ENCODE measurements around the gene TTLL13. TPM values are rescaled to one million over a fixed set of nuclear protein-coding genes. Genes with fewer than 3 reads are reported as not detected.
A peak's percentile ranks its signal among the peaks of the same experiment; 100 is the strongest.

Gene TTLL13
- total RNA-seq, 2 experiments from 2014 or later = 0.39 to 0.46 TPM

DNA sequence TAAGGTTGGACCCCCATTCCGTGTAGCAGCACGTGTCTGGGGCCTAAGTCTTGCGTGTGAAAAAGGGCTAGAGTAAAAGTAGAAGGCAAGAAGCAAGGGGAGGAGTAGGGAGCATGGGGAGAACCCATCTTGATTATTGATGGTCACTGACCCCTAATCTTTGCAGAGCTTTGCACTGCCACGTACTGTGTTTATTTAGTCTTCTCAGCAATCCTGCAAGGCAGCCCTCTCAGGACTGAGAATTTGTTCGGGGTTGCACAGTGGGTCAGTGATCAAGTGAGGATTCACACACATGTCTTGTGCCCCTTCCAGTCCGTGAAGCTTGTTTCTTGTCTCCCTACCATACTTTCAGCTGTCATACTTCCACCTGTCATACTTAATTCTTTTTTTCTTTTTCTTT lies 41.0 kb upstream of the TTLL13 start:
- intact Hi-C loops (cut with DNase I, micrococcal nuclease) = no loop called here
- H3K36me3 Mint-ChIP-seq (ENCODE audit: low read depth) = peaks cover 3% of the 10 kb centered on the region
- H3K27ac Mint-ChIP-seq = no peak overlapping the region

DNA sequence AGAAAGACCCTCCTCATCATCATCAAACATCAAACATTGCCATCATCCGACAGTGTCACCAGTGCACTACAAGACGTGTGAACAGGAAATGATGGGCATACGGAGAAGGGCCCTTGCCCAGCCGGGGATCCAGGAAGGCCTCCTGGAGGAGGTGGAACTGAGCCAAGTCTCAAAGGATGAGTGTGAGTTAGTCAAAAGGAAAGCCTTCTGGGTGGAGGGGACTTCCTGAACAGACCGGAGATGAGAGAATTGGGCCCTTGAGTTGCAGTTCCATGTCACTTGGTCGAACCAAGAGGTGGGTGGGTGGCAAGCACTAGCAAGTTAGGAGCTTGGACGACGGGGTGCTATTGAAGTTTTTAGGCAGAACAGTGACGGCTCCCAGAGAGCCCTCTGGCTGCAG lies 39.8 kb upstream of the TTLL13 start:
- no peak overlapping the region for H3K4me3 Mint-ChIP-seq
- H3K9me3 Mint-ChIP-seq (ENCODE audit: low read depth) = no peaks in the 10 kb centered on the region

More for the DNA sequence above, 41.0 kb upstream of the TTLL13 start:
- Mint-ChIP-seq H3K4me1 (peaks cover 31% of the 10 kb centered on the region), H3K9me3 (ENCODE audit: low read depth) (no peaks in the 10 kb centered on the region), H3K4me3 (no peak overlapping the region), H3K27me3 (no peaks in the 10 kb centered on the region)
- ChIA-PET CTCF (no interaction called here), POLR2A (interaction anchor here (1.4 kb wide), 1 partner anchor 25 kb away, joined by 4 read pairs; the partner anchor contains the start of genes CIB1 and GDPGP1)
- no peak for DNase-seq
- no peak for ATAC-seq

GRCh38 chr15:90210593-90210992 lies 38.8 kb upstream of the TTLL13 start:
- H3K27ac Mint-ChIP-seq = no peak overlapping the region
- peaks cover 33% of the 10 kb centered on the region for H3K4me1 Mint-ChIP-seq
- ChIA-PET POLR2A (no interaction called here), CTCF (no interaction called here)
- DNase-seq = no peak
- intact Hi-C loops (cut with DNase I, micrococcal nuclease) = no loop called here
- no peaks in the 10 kb centered on the region for H3K27me3 Mint-ChIP-seq
- no peak for ATAC-seq
- peaks cover 3% of the 10 kb centered on the region for H3K36me3 Mint-ChIP-seq (ENCODE audit: low read depth)
- H3K9me3 Mint-ChIP-seq (ENCODE audit: low read depth) = no peaks in the 10 kb centered on the region
- H3K4me3 Mint-ChIP-seq = no peak overlapping the region

More for the DNA sequence above, 39.8 kb upstream of the TTLL13 start:
- ATAC-seq = peak; percentile 85
- Mint-ChIP-seq H3K27me3 (no peaks in the 10 kb centered on the region), H3K36me3 (ENCODE audit: low read depth) (peaks cover 3% of the 10 kb centered on the region), H3K4me1 (peaks cover 31% of the 10 kb centered on the region), H3K27ac (peak overlapping the region; percentile 73)
- intact Hi-C loops (cut with DNase I, micrococcal nuclease) = no loop called here
- DNase-seq = peak; percentile 59
- ChIA-PET CTCF (interaction anchor here (1.0 to 1.3 kb wide), 2 partner anchors 92 to 335 kb away, joined by 3 to 4 read pairs; no protein-coding TSS in a partner anchor), POLR2A (no interaction called here)

- ATAC-seq (no peak), DNase-seq (no peak)
- Mint-ChIP-seq H3K9me3 (ENCODE audit: low read depth) (no peaks in the 10 kb centered on the region), H3K4me3 (no peak overlapping the region), H3K27ac (no peak overlapping the region), H3K4me1 (peaks cover 33% of the 10 kb centered on the region), H3K36me3 (ENCODE audit: low read depth) (peaks cover 3% of the 10 kb centered on the region), H3K27me3 (no peaks in the 10 kb centered on the region)
- intact Hi-C loops (cut with DNase I, micrococcal nuclease) = no loop called here
- CTCF ChIA-PET = no interaction called here
- POLR2A ChIA-PET = no interaction called here
These were observed 38.3 kb upstream of the TTLL13 start for GRCh38 chr15:90211009-90211408.

GRCh38 chr15:90211440-90212143 lies 37.8 kb upstream of the TTLL13 start:
- peaks cover 31% of the 10 kb centered on the region for H3K4me1 Mint-ChIP-seq
- H3K36me3 Mint-ChIP-seq (ENCODE audit: low read depth) = peaks cover 3% of the 10 kb centered on the region
- ChIA-PET CTCF (no interaction called here), POLR2A (no interaction called here)
- H3K4me3 Mint-ChIP-seq = no peak overlapping the region
- intact Hi-C loops (cut with DNase I, micrococcal nuclease) = no loop called here
- no peaks in the 10 kb centered on the region for H3K9me3 Mint-ChIP-seq (ENCODE audit: low read depth)
- H3K27ac Mint-ChIP-seq = no peak overlapping the region
- DNase-seq (no peak), ATAC-seq (no peak)
- no peaks in the 10 kb centered on the region for H3K27me3 Mint-ChIP-seq

DNA sequence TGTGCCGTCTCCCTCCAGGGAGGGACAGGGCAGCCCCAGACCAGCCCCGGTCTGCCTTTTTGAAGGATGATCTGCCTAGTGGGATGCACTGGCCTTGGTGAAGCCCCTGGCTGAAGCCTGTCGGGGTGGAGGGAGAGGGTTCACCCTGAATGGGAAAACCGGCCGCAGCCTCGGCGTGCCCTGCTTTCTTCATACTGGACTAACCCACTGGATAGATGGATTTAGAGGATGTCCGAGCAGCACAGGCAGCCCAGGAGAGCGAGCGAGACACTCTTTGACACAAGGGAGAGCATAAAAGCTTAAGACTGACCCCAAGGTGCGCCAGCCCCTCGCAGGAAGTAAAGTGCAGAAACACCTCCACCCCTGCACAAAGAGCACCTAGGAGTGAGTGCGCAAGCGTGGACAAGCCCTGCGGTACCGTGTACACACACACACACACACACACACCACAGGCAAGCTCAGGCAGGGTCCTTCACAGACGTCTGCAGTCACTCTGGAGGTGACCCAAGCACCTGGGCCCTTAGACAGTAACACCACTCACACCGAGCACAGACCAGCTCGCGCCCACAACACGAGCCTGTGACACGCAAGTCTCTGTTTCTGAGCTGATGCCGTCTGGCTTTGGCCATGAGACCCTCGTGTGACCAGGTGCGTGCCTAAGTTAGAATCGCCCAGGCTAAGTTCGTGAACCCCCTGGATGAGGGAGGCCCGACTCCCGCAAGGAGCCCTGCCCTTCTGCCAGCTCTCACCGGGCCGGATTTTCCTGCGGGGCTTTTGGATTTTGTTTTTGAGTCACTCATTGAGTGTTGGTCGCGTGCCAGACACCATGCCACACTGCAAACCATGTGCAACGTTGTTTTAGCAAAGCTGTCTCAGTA lies 36.9 kb upstream of the TTLL13 start:
- no peak overlapping the region for H3K27ac Mint-ChIP-seq
- no peaks in the 10 kb centered on the region for H3K27me3 Mint-ChIP-seq
- ATAC-seq = no peak

DNA sequence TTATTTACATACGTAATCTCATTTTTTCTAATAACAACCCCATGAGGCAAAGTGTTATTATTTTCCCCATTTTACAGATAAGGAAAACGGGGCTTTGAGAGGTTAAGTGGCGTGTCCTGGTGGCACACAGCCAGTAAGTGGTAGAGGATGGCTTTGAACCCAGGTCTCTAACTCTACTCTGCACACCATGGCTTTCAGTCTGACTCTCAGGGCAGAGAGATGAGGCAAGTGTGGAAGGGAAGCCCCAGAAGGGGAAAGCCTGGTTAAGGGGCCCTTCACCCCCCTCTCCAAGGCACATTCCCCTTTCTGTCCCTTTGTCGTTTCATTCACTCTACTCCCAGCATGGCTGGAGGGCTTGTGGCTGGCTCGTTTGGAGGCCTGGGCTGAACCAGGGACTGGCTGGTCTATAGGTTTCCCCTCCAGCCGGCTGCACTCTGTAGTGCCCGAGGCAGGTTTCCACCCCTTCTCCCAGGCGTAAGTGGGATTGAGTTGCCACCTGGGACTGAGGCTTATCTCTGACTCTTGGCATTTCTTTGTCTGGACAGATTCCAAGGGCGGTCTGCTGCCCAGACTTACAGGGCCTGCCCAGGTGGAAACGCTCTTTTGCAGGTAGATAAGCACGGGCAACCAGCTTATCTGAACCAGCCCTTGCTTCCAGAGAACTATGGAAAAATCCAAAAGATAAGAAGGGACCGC lies 36.1 kb upstream of the TTLL13 start:
- Mint-ChIP-seq H3K4me1 (peaks cover 26% of the 10 kb centered on the region), H3K4me3 (no peak overlapping the region), H3K27ac (no peak overlapping the region), H3K27me3 (no peaks in the 10 kb centered on the region), H3K36me3 (ENCODE audit: low read depth) (peaks cover 3% of the 10 kb centered on the region), H3K9me3 (ENCODE audit: low read depth) (no peaks in the 10 kb centered on the region)
- no peak for DNase-seq
- peak; percentile 42 for ATAC-seq
- POLR2A ChIA-PET = interaction anchor here (1.1 kb wide), 1 partner anchor 19 kb away, joined by 6 read pairs; no protein-coding TSS in a partner anchor
- CTCF ChIA-PET = no interaction called here
- intact Hi-C loops (cut with DNase I, micrococcal nuclease) = no loop called here

More for the DNA sequence above, 36.9 kb upstream of the TTLL13 start:
- DNase-seq = no peak
- Mint-ChIP-seq H3K9me3 (ENCODE audit: low read depth) (no peaks in the 10 kb centered on the region), H3K4me1 (peaks cover 26% of the 10 kb centered on the region), H3K4me3 (no peak overlapping the region), H3K36me3 (ENCODE audit: low read depth) (peaks cover 3% of the 10 kb centered on the region)
- intact Hi-C loops (cut with DNase I, micrococcal nuclease) = no loop called here
- POLR2A ChIA-PET = no interaction called here
- CTCF ChIA-PET = no interaction called here

DNA sequence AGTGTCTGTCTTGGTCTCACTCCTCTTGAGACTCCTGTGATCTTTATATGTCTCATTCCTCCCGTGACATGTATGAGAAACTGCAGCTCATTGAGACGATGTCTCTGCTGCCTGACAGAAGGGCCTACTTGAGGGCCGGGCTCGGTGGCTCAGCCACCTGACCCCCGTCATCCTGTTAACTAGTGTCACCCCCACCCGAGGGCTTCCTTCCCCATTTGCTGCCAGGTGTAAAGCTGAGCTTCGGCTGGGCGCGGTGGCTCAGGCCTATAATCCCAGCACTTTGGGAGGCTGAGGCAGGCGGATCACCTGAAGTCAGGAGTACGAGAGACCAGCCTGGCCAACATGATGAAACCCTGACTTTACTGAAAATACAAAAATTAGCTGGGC lies 35.5 kb upstream of the TTLL13 start:
- CTCF ChIA-PET = interaction anchor here (0.6 kb wide), 1 partner anchor 48 kb away, joined by 3 read pairs; no protein-coding TSS in a partner anchor
- H3K27me3 Mint-ChIP-seq = no peaks in the 10 kb centered on the region

DNA sequence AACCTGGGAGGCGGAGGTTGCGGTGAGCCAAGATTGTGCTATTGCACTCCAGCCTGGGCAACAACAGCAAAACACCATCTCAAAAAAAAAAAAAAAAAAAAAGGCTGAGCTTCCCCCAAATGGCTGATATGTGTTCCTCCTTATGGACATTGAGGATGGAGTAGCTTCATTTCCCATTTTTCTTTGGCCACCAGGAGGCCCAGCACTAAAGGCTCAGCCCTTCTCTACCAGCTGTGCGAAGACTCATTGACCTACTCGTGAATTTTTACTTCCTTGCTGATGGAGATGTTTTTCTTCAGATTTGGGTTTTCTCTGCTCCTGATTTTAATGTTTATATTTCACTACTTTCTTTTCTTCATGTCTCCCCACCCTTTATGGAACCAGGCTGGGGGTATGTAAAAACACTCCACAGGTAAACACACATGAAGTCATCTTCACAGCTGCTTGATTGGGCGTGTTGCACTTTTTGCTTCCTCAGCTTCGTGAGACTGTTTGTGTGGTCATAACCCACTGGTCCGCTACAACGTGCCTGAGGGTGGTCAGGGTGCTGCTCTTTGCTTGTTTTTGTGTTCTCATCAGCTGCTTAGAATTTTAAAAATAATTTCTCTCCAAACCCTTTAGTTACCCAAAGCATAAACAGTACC lies 34.7 kb upstream of the TTLL13 start:
- ATAC-seq (no peak), DNase-seq (no peak)
- ChIA-PET POLR2A (interaction anchor here (1.1 kb wide), 1 partner anchor 21 kb away, joined by 6 read pairs; no protein-coding TSS in a partner anchor), CTCF (interaction anchor here (0.6 to 1.0 kb wide), 3 partner anchors 11 to 72 kb away, joined by 3 to 4 read pairs (median 3); no protein-coding TSS in a partner anchor)
- peaks cover 17% of the 10 kb centered on the region for H3K4me1 Mint-ChIP-seq
- H3K4me3 Mint-ChIP-seq = no peak overlapping the region
- intact Hi-C loops (cut with DNase I, micrococcal nuclease) = no loop called here
- no peak overlapping the region for H3K27ac Mint-ChIP-seq
- H3K9me3 Mint-ChIP-seq (ENCODE audit: low read depth) = no peaks in the 10 kb centered on the region
- H3K27me3 Mint-ChIP-seq = no peaks in the 10 kb centered on the region
- H3K36me3 Mint-ChIP-seq (ENCODE audit: low read depth) = peaks cover 3% of the 10 kb centered on the region

More for the DNA sequence above, 35.5 kb upstream of the TTLL13 start:
- Mint-ChIP-seq H3K4me3 (no peak overlapping the region), H3K27ac (no peak overlapping the region), H3K4me1 (peaks cover 24% of the 10 kb centered on the region), H3K36me3 (ENCODE audit: low read depth) (peaks cover 3% of the 10 kb centered on the region), H3K9me3 (ENCODE audit: low read depth) (no peaks in the 10 kb centered on the region)
- POLR2A ChIA-PET = interaction anchor here (1.1 kb wide), 1 partner anchor 20 kb away, joined by 6 read pairs; no protein-coding TSS in a partner anchor
- no peak for ATAC-seq
- intact Hi-C loops (cut with DNase I, micrococcal nuclease) = no loop called here
- DNase-seq = no peak

- H3K9me3 Mint-ChIP-seq (ENCODE audit: low read depth) = no peaks in the 10 kb centered on the region
- intact Hi-C loops (cut with DNase I, micrococcal nuclease) = no loop called here
- DNase-seq (no peak), ATAC-seq (no peak)
- H3K27me3 Mint-ChIP-seq = no peaks in the 10 kb centered on the region
- peaks cover 5% of the 10 kb centered on the region for H3K4me1 Mint-ChIP-seq
- no peaks in the 10 kb centered on the region for H3K36me3 Mint-ChIP-seq (ENCODE audit: low read depth)
- no peak overlapping the region for H3K4me3 Mint-ChIP-seq
- H3K27ac Mint-ChIP-seq = no peak overlapping the region
- POLR2A ChIA-PET = no interaction called here
- CTCF ChIA-PET = interaction anchor here (0.6 to 1.9 kb wide), 8 partner anchors 13 to 467 kb away, joined by 3 to 8 read pairs (median 3); no protein-coding TSS in a partner anchor
These were observed 31.5 kb upstream of the TTLL13 start for GRCh38 chr15:90217671-90218394.

All from activated CD4-positive, alpha-beta T cell treated with anti-CD3 and anti-CD28 coated beads for 36 hours (primary cell).